Coronary artery (tissue), 2 donors: ENCODE measurements around the gene GALNT1.

Experiments used
- DNase-seq: peaks from one replicate; pipeline ENCODE4 v3.0.0-alpha.2; 2017; ENCODE audit warnings: low spot score
- H3K27ac ChIP-seq, 2 donors: fragments of 200-600 bp; sonication (generic); one replicate each; pipeline ENCODE4 v1.5.1; 2016 to 2019
- H3K4me3 ChIP-seq: fragments of 200-600 bp; sonication (generic); 2 replicates; pipeline ENCODE4 v1.5.1; 2016; ENCODE audit warnings: mild to moderate bottlenecking, moderate library complexity
- CTCF ChIP-seq: fragments of 200-600 bp; sonication (generic); IDR thresholded peaks from one replicate; pipeline ENCODE4 v1.5.1; 2019; ENCODE audit warnings: antibody characterized with exemption

GALNT1 gene

GRCh38 chr18:35695384-35695783 is 113.8 kb downstream of the GALNT1 start:
- H3K4me3 ChIP-seq, result no peak overlapping the region
- no peak for DNase-seq
- H3K27ac ChIP-seq, result no peak overlapping the region
- no peak for TF ChIP-seq CTCF

GRCh38 chr18:35695803-35696202 is 114.3 kb downstream of the GALNT1 start:
- no peak overlapping the region for H3K27ac ChIP-seq
- DNase-seq, result no peak
- H3K4me3 ChIP-seq, result no peak overlapping the region
- no peak for TF ChIP-seq CTCF

- Histone ChIP-seq H3K4me3 (no peak overlapping the region), H3K27ac (no peak overlapping the region)
- no peak for TF ChIP-seq CTCF
- no peak for DNase-seq
Measured at GRCh38 chr18:35696307-35696706, 114.8 kb downstream of the GALNT1 start.

GRCh38 chr18:35697869-35698268 is 116.3 kb downstream of the GALNT1 start:
- H3K4me3 ChIP-seq, result no peak overlapping the region
- no peak overlapping the region for H3K27ac ChIP-seq
- TF ChIP-seq CTCF, result no peak
- no peak for DNase-seq

- H3K4me3 ChIP-seq, result no peak overlapping the region
- DNase-seq, result no peak
- TF ChIP-seq CTCF, result no peak
- H3K27ac ChIP-seq, result no peak overlapping the region
Measured at GRCh38 chr18:35703043-35703688, 121.6 kb downstream of the GALNT1 start.

- H3K27ac ChIP-seq, result no peak overlapping the region
- no peak for DNase-seq
- H3K4me3 ChIP-seq, result no peak overlapping the region
- TF ChIP-seq CTCF, result no peak
Measured at GRCh38 chr18:35705988-35706387, 124.4 kb downstream of the GALNT1 start.

GRCh38 chr18:35707247-35707646 is 125.7 kb downstream of the GALNT1 start:
- Histone ChIP-seq H3K27ac (no peak overlapping the region), H3K4me3 (no peak overlapping the region)
- no peak for DNase-seq
- no peak for TF ChIP-seq CTCF
